Stimulated activated naive B cell treated with anti-CD40 and anti-IgM and Interleukin-4, amounts not matched to agents 10 μg/mL and 1 μg/mL and 100 μg/mL, for 72 hours (primary cell): ENCODE measurements around the gene DNAJA4.

Source experiments
- ATAC-seq, 2 donors: fragments of 150-1000 bp; cut with Tn5 transposase; replicated peaks; 2 replicates each; pipeline ENCODE4 v1.10.0; 2021; ENCODE audit warnings: moderate library complexity in 1 of 2
- DNase-seq: peaks from one replicate; pipeline ENCODE4 v3.0.0; 2021
- H3K27ac Mint-ChIP-seq: one replicate; pipeline ENCODE4 v1.8.0; 2022; ENCODE audit warnings: mild to moderate bottlenecking, mixed read lengths
- H3K27me3 Mint-ChIP-seq, 2 donors: one replicate each; pipeline ENCODE4 v1.8.0; 2022; ENCODE audit warnings: mixed read lengths in 2 of 2
- H3K36me3 Mint-ChIP-seq, 2 donors: one replicate each; pipeline ENCODE4 v1.8.0; 2022; ENCODE audit warnings: mixed read lengths in 2 of 2, mild to moderate bottlenecking in 1 of 2
- H3K4me1 Mint-ChIP-seq, 2 donors: one replicate each; pipeline ENCODE4 v1.8.0; 2022; ENCODE audit warnings: mixed read lengths in 2 of 2, mild to moderate bottlenecking in 1 of 2
- H3K4me3 Mint-ChIP-seq, 2 donors: one replicate each; pipeline ENCODE4 v1.8.0; 2022; ENCODE audit warnings: mild to moderate bottlenecking in 2 of 2, mixed read lengths in 2 of 2, moderate library complexity in 1 of 2
- H3K9me3 Mint-ChIP-seq, 2 donors: one replicate each; pipeline ENCODE4 v1.8.0; 2022; ENCODE audit warnings: mixed read lengths in 2 of 2, mild to moderate bottlenecking in 1 of 2

Gene DNAJA4

DNA sequence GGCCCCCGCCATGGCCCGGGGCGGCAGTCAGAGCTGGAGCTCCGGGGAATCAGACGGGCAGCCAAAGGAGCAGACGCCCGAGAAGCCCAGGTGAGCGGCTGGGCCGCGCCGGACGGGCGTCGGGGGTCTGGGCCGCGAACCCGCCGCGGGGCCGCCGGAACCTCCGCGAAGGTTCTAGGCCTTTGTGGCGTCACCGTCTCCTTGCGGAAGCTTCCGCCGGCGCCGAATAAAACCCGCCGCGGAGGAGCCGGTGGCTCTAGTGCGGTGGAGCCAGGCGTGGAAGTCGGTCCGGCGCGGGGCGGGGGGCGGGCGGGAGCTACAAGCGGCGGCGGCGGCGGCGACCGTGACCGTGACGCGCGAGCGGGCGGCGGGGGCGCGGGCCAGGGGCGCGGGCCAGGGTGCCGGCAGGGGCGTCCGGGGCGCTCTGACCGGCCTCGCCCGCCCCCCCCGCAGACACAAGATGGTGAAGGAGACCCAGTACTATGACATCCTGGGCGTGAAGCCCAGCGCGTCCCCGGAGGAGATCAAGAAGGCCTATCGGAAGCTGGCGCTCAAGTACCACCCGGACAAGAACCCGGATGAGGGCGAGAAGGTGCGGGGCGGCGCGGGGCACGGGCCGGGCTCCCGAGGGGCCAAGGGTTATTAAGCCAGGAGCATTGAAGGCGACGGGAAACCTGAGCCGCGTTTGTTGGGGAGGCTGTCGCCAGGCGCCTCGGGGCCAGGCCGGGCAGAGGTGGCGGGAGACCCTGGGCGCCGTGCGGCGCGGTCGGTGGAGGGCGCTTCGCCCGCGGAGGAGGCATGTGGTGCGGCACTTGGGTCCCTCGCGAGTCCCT is at the start of gene DNAJA4:
Gene DNAJA4, plus strand, starts transcription at position 259 of the 833 bp plus-strand sequence. Its CDS starts 202 bp downstream, at position 461.
- ATAC-seq (peak; percentile 79 to 81), DNase-seq (peak; percentile 26)
- Mint-ChIP-seq H3K4me1 (peaks cover 0 to 9% of the 10 kb centered on the region in 2 donors), H3K27me3 (peaks cover 0 to 9% of the 10 kb centered on the region in 2 donors), H3K27ac (peak within 1 kb of the TSS; percentile 82), H3K4me3 (peak within 1 kb of the TSS; percentile 84 to 86), H3K9me3 (no peaks in the 10 kb centered on the region), H3K36me3 (peaks cover 0 to 9% of the 10 kb centered on the region in 2 donors)

DNA sequence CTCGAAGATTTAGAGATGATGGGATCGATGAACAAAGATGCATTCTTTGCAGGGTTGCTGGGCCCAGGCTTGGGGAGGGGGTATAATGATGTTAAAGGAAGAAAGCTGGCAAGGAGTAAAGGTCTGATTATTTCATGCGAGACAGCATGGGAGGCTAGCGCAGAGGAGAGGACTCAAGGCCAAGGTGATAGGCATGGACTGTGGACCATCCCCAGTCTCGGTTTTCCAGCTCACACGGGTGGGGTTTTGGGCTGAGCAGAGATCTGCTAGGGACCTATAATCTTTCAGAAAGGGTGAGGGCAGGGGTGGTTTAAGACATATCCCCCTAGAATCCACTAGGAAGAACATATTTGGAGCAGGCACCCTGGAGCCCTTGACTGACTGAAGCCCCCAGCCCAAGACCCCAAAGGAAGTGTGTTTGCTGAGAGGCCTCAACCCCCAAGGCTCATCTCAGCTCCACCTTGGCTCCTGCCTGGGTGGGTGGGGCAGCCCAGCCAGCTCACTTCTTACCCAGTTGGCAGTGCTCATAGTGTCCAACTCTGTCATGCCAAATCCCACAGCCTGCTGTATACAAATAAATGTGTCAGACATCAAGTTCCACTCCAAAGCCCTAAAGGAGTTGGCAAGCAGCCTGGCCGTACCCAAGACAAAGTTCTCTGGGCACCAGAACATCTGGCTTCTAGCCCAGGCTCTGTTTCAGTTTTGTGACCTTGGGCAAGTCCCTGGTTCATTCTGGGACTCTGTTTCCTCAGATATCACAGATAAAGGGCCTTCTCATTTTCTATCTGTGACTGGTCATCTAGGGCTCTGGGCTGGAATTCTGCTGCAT is 47.9 kb upstream of the DNAJA4 start:
- Mint-ChIP-seq H3K36me3 (no peaks in the 10 kb centered on the region), H3K27me3 (peaks cover 14 to 32% of the 10 kb centered on the region in 2 donors), H3K27ac (no peak overlapping the region), H3K9me3 (no peaks in the 10 kb centered on the region), H3K4me3 (no peak overlapping the region), H3K4me1 (no peaks in the 10 kb centered on the region)
- DNase-seq (no peak), ATAC-seq (no peak)

DNA sequence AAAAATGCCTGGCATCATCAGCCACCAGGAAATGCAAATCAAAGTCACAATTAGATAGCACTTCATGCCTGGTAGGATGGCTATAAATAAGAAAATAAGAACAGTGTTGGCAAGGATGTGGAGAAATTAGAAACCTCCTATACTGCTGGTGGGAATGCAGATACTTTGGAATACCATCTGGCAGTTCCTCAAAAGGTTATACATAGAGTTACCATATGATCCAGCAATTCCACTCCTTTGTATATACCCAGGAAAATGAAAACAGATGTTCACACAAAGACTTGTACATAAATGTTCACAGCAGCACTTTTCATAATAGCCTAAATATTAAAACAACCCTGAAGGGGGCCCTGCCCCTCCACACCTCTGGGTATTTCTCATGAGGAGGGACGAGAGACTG is 43.6 kb upstream of the DNAJA4 start:
- no peak overlapping the region for H3K27ac Mint-ChIP-seq
- H3K36me3 Mint-ChIP-seq: no peaks in the 10 kb centered on the region
- H3K27me3 Mint-ChIP-seq: peaks cover 0 to 12% of the 10 kb centered on the region in 2 donors
- ATAC-seq (no peak), DNase-seq (no peak)
- no peak overlapping the region for H3K4me3 Mint-ChIP-seq
- no peaks in the 10 kb centered on the region for H3K9me3 Mint-ChIP-seq
- H3K4me1 Mint-ChIP-seq: peaks cover 0 to 2% of the 10 kb centered on the region in 2 donors

DNA sequence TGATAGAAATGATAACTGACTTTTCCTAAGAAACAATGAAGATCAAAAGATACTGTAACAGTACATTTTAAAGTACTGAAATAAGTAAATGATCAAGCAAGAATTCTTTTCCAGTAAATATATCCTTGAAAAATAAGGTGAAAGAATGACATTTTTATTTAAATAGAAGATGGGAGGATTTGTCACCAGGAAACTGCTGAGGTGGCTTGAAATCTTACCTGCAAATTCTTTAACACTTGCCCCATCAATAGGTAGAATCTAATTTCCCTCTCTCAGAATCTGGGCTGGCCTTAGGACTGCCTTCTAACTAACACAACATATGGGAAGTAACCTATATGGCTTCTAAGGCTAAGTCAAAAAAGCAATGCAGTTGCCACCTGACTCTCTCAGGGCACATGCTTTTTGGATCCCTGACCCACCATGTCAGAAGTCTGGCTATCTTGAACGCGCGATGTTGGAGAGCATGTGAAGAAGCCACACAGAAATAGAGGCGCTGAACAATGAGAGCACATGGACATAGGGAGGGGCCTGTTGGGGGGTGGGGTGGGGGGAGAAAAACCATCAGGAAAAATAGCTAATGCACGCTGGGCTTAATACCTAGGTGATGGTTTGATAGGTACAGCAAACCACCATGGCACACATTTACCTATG is 41.5 kb upstream of the DNAJA4 start:
- no peak overlapping the region for H3K27ac Mint-ChIP-seq
- no peak overlapping the region for H3K4me3 Mint-ChIP-seq
- H3K36me3 Mint-ChIP-seq: no peaks in the 10 kb centered on the region
- no peaks in the 10 kb centered on the region for H3K9me3 Mint-ChIP-seq
- no peak for ATAC-seq
- H3K4me1 Mint-ChIP-seq: peaks cover 0 to 2% of the 10 kb centered on the region in 2 donors
- no peak for DNase-seq
- H3K27me3 Mint-ChIP-seq: peaks cover 0 to 7% of the 10 kb centered on the region in 2 donors

DNA sequence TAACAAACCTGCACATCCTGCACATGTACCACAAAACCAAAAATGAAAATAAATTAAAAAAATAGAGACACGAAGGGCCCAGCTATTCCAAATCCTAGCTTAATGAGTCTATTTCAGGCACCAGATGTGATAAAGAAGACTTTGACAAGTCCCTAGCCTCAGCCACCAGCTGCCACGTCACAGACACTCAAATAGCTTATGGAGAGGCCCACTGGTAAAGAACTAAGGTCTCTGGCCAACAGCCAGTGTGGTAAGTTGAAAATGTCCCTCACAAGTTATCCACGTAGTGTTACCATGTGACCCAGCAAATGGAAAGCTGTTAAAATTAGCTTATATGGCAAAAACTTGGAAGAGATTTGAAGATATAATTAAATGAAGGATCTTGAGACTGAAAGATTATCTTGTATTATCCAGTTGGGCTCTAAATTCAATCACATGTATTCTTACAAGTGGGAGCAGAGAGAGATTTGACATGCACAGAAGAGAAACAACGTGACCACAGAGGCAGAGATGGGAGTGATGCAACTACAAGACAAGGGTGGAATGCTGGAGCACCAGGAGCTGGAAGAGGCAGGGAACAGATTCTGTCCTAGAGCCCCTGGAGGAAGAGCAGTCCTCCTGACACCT is 40.9 kb upstream of the DNAJA4 start:
- no peaks in the 10 kb centered on the region for H3K9me3 Mint-ChIP-seq
- peaks cover 0 to 7% of the 10 kb centered on the region in 2 donors for H3K27me3 Mint-ChIP-seq
- no peak overlapping the region for H3K27ac Mint-ChIP-seq
- DNase-seq (no peak), ATAC-seq (no peak)
- H3K36me3 Mint-ChIP-seq: no peaks in the 10 kb centered on the region
- no peak overlapping the region for H3K4me3 Mint-ChIP-seq
- peaks cover 0 to 2% of the 10 kb centered on the region in 2 donors for H3K4me1 Mint-ChIP-seq

DNA sequence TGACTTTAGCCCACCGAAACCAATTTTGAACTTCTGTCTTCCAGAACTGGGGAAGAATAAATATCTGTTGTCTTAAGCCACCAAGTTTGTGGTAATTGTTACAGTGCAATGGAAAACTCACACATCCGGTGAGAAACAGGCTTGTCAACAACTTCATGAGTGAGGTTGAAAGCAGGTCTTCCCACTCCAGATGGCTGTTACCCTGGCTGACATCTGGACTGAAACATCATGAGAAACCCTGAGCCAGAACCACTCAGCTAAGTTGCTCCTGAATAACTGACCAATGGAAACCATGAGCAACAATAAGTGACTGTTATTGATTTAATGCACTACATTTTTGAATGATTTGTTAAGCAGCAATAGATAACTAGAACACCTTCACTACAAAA is 40.3 kb upstream of the DNAJA4 start:
- Mint-ChIP-seq H3K4me1 (peaks cover 0 to 2% of the 10 kb centered on the region in 2 donors), H3K9me3 (no peaks in the 10 kb centered on the region), H3K4me3 (no peak overlapping the region), H3K27ac (no peak overlapping the region), H3K36me3 (no peaks in the 10 kb centered on the region), H3K27me3 (peaks cover 0 to 7% of the 10 kb centered on the region in 2 donors)
- ATAC-seq: no peak
- no peak for DNase-seq

DNA sequence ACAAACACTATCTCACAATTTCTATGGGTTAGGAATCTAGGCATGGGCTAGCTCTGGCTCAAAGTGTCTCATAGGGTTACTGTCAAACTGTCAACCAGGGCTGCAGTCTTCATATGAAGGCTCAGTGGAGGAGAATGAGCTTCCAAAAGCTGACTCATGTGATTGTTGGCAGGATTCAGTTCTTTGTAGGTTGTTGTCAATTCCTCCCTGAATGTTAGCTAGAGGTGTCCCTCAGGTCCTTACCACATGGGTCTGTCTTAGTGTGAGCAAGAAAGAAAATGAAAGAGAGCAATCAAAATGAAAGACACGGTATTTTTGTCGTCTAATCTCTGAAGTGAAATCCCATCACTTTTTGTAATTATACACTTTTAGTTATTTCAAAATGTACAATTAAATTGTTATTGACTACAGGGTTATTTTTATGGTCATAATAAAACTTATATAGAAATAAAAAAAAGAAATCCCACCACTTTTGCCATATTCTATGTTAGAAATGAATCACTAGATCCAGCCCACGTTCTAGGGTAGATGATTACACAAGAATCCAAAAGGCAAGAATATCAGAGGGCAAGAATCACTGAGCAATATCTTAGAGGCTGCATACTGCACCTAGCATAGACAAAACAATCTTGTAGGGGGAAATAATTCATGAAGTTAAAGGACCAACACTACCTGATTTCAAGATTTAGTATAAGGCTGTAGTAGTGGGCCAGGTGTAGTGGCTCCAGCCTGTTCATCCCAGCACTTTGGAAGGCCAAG is 38.4 kb upstream of the DNAJA4 start:
- peaks cover 0 to 4% of the 10 kb centered on the region in 2 donors for H3K27me3 Mint-ChIP-seq
- H3K4me3 Mint-ChIP-seq: no peak overlapping the region
- H3K4me1 Mint-ChIP-seq: peaks cover 0 to 2% of the 10 kb centered on the region in 2 donors
- DNase-seq (no peak), ATAC-seq (no peak)
- H3K36me3 Mint-ChIP-seq: no peaks in the 10 kb centered on the region
- no peak overlapping the region for H3K27ac Mint-ChIP-seq
- no peaks in the 10 kb centered on the region for H3K9me3 Mint-ChIP-seq

DNA sequence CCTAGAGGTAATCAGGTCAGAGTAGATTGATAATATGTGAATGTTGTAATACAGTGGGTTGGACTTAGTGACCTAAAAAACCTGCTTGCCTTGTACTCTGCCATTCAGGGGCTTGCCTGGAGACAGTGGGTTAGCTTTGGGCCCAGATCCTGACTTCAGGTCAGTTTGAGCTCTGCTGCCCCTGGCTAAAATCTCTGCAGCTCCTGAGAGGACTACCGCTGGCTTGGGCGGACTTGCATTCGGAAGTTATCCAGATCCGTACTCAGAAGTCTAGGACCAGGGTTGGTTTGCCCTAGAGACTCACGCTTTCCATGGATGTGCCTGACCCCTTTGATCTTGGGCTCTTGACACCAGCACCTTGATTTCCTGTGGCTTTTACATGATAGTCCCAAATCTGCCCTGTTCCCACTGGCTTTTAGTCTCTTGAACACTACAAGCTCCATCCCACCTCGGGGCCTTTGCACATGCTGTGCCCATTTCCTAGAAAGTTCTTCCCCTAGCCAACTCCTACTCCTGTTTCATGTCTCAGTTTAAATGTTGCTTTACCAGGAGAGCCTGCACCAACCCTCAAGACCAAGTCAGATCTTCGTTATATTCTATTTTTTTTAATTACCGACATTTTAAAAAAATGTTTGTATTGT is 35.9 kb upstream of the DNAJA4 start:
- DNase-seq (no peak), ATAC-seq (no peak)
- Mint-ChIP-seq H3K4me1 (no peaks in the 10 kb centered on the region), H3K36me3 (no peaks in the 10 kb centered on the region), H3K4me3 (no peak overlapping the region), H3K27me3 (peaks cover 3 to 5% of the 10 kb centered on the region in 2 donors), H3K9me3 (no peaks in the 10 kb centered on the region), H3K27ac (no peak overlapping the region)

DNA sequence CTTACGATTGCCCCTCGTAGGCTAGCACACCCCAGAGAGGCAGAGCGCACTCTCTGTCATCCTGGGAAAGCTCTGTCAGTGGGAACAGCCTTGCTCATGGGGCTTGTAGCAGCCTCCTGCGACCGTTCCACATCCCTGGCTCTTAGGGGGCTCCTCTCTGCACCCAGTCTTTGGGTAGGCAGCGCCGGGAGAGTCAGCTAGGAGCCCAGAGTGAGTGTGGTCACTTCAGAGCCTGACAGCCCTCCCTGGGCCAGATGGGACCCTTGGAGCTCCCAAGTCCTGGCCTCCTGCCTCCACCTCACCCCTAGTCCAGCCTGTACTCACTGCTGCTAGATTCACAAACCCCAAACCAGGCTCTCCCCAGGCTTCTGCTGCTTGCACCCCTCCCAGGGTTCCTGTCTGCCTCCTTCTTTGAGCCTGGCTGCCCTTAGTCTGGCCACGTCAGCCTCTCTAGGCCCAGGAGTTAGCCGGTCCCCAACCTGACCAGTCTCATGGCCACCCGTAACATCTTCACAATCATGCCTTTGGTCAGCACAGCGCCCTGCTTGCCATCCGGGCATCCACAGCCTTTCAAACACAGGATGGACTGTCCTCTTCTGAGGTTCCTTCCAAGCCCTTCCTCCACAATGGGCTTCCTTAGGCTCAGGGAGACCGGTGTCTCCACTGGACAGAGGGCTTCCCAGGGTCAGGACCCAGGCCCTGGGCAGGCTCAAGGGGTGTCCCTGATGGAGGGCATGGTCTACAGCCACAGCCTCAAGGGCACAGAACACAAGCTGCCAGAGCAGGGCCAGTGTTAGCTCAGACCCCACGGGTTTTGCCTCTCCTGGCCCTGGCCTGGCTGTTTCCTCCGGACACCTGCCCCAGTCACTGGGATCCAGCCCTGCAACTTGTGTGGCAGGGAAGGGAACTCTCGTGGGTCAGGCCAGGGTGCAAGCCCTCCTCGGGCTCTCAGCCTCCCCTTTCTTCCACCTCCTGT is 34.6 kb upstream of the DNAJA4 start:
- no peak for ATAC-seq
- H3K27ac Mint-ChIP-seq: no peak overlapping the region
- H3K4me3 Mint-ChIP-seq: no peak overlapping the region

DNA sequence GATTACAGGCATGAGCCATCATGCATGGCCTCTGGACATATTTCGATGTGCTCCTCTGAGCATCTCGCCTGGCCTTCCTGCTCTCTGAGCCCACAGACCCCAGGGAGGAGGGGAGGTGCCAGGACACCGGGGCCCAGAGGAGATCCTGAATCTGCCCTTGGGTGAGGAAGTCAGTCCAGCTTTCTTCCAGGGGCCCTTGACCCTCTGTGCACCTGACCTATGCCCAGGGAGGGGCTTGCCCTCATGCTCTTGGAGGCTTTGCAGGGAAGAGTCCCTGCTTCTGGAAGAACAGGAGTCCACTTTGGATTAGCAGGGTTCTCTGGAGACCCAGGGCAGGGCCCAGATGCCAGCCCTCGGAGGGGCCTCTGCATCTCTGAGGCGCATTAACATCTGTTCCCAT is 31.4 kb upstream of the DNAJA4 start:
- no peak for ATAC-seq

More for the DNA sequence above, 34.6 kb upstream of the DNAJA4 start:
- Mint-ChIP-seq H3K4me1 (peaks cover 0 to 2% of the 10 kb centered on the region in 2 donors), H3K9me3 (no peaks in the 10 kb centered on the region), H3K27me3 (peaks cover 8 to 11% of the 10 kb centered on the region in 2 donors), H3K36me3 (no peaks in the 10 kb centered on the region)
- no peak for DNase-seq

DNA sequence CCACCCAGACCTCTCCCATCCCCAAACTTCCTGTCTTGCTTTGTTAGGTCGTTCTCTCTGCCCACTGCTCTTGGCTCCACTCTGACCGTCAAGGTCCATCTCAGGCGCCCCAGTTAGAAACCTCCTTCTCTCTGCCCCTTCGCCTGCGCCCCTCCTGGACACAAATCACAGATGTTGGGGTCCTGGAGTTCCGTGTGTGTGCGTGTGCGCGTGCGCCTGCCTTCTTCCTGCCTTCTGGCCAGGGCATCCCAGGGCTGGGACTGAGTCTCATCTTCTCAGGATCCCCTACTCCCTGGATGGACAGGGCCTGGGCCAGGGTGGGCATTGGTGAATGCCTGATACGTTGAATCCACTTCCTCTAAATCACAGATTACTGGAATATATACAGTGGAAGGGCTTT is 30.9 kb upstream of the DNAJA4 start:
- Mint-ChIP-seq H3K27me3 (peaks cover 16 to 21% of the 10 kb centered on the region in 2 donors), H3K27ac (peak overlapping the region; percentile 7), H3K4me3 (no peak overlapping the region), H3K9me3 (no peaks in the 10 kb centered on the region), H3K4me1 (peaks cover 0 to 4% of the 10 kb centered on the region in 2 donors), H3K36me3 (no peaks in the 10 kb centered on the region)
- no peak for DNase-seq
- no peak for ATAC-seq

More for the DNA sequence above, 31.4 kb upstream of the DNAJA4 start:
- peaks cover 0 to 4% of the 10 kb centered on the region in 2 donors for H3K4me1 Mint-ChIP-seq
- DNase-seq: no peak
- no peak overlapping the region for H3K27ac Mint-ChIP-seq
- H3K36me3 Mint-ChIP-seq: no peaks in the 10 kb centered on the region
- H3K9me3 Mint-ChIP-seq: no peaks in the 10 kb centered on the region
- no peak overlapping the region for H3K4me3 Mint-ChIP-seq
- peaks cover 16 to 21% of the 10 kb centered on the region in 2 donors for H3K27me3 Mint-ChIP-seq

DNA sequence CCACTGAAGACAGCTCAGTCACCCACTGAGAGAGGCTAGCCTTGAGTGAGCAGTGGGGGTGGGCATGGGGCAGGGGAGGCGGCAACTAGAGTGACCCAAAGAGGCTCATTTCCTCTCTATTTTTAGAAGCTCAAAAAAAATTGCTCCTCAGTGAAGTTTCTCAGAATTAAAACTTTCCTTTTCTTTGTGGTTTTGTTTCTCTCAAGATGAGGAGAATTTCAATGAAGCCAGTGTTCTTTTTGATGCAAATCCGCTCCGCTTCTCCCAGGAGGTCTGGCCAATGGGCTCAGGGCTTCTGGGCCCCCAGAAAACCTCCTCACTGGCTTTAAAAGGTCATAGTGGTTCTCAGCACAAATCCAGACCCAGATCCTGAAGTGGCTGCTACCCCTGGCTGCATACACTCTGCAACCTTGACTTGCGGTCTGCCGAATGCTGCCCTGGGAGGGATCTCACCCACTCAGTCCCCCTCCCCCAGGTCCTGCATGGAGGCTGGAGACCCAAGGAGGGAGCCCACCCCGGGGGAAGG is 29.8 kb upstream of the DNAJA4 start, which contains the start of gene ACSBG1:
Gene ACSBG1, minus strand, starts transcription at position 51 of the 526 bp plus-strand sequence. CDS start 64 bp downstream, outside the sequence.
- Mint-ChIP-seq H3K9me3 (no peaks in the 10 kb centered on the region), H3K27me3 (peaks cover 16 to 26% of the 10 kb centered on the region in 2 donors), H3K27ac (peak within 1 kb of the TSS; percentile 7), H3K36me3 (no peaks in the 10 kb centered on the region), H3K4me3 (no peak within 1 kb of the TSS), H3K4me1 (peaks cover 0 to 4% of the 10 kb centered on the region in 2 donors)
- no peak for DNase-seq
- ATAC-seq: no peak
